HG03565 (cell line): ENCODE data around the gene CIDEC.

Source experiments
- ATAC-seq: cut with Tn5 transposase; IDR thresholded peaks from one replicate; pipeline ENCODE4 v1.9.1; 2021; ENCODE audit warnings: mild to moderate bottlenecking, moderate library complexity; ENCODE audit not compliant: unreplicated experiment

Gene CIDEC

DNA sequence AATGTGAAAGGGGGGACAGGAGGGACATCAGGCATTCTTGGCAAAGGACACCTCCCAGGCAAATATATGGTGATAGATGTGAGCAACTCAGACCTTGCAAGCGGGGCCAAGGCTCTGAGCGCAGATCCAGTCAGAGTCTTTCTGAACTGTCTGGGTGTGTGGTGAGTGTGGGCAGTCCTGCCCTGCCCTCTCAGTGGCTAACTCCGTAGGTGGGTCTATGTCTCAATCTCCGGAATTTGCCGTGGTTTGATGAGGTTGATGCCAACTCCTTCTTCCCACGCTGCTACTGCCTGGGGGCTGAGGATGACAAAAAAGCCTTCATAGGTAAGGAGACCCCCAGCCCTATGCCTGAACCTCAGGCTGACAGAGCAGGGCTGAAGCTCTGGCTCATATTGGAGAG lies 62.6 kb downstream of the CIDEC start:
- no peak for ATAC-seq
